HG03460 (cell line): ENCODE data around the gene HS3ST3B1.

Source experiments
- ATAC-seq: cut with Tn5 transposase; IDR thresholded peaks from one replicate; pipeline ENCODE4 v1.9.1; 2021; ENCODE audit not compliant: unreplicated experiment

HS3ST3B1 gene

DNA sequence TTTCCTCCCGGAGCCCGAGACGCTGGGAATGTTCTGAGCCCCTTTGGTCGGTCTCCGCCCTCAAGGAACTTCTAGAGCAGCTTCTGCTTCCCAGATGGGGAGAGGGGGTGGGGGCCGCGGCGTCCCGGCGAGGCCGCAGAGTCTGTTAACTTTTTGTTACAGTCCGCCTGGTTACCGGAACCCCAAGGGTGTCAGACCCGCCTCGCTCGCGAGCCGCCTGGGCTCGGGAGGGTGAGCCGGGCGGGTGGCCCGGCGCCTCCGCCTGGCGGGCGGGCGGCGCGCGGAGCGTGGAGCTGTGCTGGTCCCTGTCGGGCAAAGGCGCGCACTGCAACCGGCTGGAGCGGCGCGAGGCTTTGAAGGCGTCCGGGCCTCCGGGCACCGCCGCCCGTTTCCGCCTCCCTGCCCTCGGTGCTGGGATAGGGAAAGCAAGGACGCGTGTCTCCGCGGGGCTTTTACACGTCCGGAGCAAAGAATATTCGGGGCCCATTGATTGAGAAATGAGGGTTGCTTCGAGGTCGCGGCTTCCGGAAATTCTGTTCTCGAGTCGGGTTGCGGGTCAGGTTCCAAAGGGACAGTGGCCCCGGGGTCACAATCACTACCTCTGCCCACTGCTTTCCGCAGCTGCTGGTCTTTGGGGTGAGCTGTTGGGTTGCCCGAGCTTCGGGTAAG, 1.7 kb downstream of the HS3ST3B1 start:
- peak; percentile 42 for ATAC-seq

DNA sequence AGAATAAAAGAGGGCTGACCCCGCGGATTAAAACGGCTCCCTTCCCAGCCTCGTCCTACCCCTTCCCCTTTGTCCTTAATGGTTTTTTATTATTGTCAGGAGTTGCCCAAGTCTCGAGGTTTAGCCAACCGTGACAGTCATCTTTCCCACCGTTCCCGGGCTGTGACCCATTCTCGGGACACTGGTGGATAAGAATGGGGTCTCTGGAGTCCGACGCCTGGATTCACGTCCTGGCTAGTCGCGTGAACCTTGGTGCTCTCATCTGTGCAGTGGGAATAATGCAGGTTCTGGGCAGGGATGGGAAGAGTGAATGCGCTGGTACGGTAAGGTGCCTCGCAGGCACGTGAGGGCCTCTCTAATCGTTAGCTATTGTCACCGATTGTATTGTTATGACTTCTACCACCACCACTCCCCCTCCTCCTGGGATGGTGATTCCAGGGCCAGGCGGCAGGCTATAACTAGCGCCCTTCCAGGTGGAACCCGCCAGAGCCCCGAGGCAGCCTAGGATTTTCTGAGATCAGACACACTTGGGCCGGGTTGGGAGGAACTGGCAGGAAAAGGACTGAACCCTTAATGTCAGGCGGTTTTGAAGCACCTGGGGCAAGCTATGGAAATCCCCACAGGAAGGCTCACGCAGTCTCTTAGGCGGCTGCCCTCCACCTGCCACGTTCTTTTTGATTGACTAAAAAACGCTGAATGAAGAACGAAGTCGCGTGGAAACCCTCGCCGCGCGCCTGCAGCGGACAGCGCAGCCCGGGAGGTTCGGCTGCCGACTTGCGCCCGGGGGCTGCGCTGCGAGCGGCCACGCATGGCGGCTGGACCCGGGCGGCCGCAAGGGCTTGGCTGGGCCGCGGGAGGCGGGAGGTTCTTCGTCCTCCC, 2.7 kb downstream of the HS3ST3B1 start:
- no peak for ATAC-seq

DNA sequence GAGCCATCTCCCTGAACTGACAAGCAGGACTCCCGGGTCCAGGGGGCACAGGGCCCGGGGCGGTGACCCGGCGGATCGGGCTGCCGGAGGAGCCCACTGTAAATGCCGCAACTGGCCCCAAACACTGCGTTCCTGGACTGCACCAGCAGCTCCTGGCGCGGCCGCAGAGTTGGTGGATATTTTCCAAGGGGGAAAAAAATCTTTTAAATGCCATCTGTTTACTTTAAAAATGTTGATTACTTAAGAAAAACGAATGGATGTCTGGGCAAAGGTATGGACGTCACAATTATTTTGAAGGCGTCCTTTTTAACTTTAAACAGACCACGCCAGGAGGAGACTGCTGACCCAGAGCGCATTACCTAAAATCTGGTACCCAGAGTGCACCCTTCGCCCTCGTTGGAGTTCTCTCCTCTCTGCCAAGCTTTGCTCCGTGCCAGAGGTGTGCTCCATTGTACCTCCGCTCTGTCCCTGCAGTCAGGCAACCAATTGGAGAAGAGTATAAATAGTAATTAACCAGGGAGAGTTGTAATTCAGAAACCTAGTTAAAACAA, 3.4 kb downstream of the HS3ST3B1 start:
- ATAC-seq = no peak

DNA sequence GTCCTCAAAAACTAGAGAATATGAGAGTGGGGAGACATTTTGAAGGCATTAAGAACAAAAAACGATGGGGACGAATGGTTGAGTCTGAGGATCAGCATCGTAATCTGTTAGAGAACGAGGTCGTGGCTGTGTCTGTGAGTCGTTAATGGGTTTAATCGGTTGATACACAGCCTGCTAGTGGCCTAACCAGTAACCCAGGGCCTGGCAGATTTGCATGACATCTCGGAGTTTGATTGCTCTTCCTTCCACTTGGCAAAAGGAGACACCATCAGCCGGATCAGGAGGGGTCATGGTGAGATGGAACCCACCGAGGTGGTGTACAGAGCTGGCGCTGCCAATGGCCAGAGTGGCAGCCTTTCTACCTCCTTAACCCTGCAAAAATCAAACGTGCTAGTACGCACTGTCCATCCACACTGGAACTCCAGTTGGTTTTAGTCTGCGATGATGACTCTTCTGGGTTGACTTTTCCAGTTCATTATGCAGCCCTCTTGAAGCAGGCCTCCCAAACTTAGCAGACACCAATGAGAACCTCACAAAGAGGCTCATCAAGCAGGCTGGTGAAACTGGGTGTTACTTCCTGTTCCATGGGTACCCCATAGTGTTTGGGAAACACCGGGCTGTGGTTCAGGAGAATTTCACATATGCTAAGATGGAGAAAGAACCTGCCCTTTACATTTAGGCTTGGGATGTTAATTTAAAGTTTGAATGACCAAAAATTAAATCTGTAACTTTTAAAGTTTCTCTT, 4.1 kb downstream of the HS3ST3B1 start:
- ATAC-seq = no peak

DNA sequence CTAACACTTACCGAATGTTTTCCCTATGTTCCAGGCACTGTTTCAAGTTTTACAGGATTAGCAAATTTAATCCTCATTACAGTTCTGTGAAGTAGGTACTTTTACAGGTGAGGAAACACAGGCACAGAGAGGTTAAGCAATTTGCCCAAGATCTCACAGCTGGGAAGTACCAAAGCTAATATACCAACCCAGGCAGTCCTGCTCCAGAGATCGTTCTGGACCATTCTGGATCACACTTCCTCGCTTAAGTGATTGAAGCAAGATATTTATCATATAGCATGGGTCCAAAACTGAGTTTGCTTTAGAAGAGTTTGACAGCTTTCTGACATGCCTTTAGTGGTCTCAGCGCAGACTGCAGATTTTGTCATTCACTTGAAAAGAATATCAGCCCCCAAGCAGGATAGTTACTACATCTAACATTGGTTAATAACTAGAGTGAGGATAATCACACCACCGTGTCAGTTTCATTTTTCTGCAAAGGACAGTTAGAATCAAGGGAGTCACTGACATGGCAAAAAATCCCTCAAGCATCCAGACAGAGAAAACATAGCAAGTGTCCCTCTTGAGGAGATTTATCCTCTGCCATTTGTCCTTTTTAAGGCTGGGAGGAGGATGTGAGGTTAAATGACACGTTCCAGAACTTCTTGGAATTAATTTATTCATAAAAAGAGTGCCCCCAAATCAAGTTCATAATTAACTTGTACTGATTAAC, 5.1 kb downstream of the HS3ST3B1 start:
- no peak for ATAC-seq

DNA sequence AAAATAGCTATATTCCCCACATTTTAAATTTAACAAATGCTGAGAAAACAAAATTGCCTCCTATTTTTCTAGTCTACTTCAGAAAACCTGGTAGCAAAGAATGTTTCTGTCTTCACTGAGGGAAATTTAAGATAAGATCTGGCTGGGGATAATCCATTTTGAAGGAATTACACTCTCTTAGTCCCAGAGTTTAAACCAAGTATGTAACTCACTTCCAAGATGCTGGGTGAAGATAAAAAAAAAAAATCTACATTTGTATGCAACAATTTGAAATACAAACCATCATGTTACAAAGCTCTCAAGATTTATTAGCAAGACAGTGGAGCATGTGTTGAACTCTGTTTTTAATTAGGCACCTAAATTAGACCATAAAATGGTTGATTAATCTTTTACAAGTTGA, 5.7 kb downstream of the HS3ST3B1 start:
- ATAC-seq = no peak

DNA sequence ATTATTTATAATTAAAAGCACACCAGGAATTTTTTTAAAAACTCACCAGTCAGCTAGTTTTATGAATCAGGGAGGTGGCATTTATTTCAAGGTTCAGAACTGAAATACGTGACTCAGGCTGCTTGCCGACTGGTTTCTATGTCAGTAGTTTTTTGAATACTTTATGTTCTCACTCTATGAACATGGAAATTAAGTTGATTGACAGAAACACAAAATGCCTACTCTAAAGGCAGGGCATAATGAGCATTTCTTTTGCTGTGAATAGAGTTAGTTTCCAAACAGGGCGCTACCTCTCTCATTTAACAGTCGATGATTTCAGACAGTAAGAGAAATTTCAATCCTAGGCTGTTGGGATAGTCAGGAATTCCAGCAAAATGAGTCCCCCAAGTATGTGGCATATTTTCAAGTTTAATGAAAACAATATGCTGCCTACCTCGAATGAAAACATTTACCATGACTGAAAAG, 6.7 kb downstream of the HS3ST3B1 start:
- ATAC-seq = no peak

DNA sequence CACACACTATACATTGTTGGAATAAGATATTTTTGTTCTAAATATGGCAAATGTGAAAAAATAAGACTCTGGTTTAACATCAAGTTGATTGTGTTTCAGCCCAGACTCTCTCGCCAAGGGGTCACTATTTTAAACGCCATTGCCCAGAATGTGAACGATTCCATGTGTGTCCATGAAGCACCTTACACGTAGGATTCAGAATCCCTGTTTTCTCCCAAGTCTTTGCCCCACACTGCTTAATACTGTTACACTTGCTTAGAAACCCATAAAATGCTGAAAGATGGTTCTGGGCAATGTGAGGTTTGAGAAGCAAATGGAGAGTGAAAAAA, 7.7 kb downstream of the HS3ST3B1 start:
- ATAC-seq = no peak

DNA sequence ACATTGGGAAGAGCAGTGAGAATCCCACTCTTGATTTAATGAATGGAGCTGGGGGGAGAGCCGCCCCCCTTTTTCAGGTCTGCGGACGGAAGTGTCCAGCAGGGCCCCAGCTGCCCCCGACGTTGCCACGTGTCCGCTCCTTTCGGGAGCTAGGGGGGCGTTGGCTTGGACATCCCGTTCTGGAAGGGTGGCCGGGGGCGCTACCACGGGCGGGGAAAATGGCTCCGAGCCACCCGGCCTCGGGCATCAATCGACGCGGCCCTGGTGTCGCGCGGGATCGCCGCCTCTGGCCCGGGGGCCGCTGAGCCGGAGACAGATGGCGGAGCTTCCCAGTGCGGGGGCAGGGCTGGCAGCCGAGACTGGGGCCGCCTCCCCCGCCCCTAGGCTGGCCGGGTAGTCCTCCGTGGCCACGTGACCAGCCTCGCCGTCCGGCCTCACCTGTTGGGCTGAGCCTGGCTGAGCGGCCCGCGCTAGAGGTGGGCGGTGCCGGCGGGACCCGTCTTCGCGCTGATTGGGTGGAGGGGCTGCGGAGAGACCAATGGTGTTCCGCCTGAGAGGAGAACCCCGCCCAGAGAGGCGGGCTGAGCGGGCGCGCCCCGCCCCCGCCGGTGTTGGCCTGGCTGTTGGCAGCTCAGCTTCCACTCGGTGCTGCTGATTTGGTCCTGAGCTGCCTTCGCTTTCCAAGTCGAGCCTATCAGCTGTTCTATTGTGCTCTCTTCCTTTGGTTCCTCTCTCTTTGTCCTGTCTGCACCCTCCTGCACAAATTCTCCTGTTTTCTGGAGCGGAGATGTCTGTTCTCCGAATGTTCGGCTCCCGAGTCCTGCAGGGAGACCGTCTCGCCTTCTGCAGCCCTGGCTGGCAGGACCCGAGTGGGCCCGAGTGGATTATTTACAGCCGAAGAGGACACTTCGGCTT, 8.3 kb downstream of the HS3ST3B1 start:
- ATAC-seq = peak; percentile 88

DNA sequence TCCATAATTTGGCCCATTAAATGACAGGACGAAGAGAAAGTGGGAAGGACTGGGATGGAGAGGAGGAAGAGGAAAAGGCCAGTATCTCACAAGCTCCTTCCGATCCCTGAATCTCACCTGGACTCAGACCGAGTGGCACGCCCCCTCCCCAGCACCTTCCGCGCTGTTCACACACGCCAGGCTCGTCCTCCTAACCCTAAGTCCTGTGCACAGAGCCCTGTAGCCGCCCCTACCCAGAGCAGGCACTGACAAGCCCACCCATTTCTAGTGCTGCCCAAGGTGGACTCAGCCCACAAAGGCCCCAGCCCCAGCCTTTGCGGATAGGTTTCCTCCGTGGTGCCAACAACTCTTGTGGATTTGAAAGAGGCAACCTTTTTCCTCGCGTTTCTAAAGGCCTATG, 9.2 kb downstream of the HS3ST3B1 start:
- ATAC-seq = no peak

DNA sequence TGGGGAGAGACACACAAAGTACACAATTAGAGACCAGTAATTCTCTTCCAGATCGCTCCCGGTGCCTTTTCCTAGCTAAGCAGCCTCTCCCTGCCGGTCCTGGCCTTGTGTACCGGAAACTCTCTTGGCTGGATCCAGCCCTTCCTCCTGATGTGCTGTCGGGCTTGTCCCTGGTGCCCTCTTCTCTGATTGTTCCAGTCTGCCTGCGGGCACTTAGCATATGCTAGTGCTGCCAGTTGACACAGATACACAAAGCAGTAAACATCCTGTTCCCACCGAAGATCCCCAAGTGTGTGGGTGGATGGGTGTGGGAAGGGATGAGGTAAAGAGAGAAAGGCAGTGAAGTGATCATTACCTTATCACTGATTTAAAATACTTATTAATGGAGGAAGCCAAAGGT, 9.7 kb downstream of the HS3ST3B1 start:
- no peak for ATAC-seq

DNA sequence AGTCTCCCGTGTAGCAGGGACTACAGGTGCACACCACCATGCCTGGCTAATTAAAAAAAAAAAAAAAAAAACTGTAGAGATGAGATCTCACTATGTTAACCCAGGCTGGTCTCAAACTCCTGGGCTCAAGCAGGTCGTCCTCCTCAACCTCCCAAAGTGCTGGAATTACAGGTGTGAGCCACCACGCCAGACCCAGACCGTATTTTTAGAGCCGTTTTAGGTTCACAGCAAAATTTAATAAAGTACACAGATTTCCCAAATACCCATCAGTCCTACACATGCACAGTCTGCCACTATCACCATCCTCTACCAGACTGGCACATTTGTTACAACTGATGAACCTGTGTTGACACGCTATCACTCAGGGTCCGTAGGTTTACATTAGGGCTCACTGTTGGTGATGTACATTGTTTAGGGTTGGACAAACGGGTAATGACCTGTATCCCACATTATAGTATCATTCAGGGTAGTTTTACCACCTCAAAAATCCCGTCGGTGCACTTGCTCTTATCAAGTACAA, 10.4 kb downstream of the HS3ST3B1 start:
- no peak for ATAC-seq

DNA sequence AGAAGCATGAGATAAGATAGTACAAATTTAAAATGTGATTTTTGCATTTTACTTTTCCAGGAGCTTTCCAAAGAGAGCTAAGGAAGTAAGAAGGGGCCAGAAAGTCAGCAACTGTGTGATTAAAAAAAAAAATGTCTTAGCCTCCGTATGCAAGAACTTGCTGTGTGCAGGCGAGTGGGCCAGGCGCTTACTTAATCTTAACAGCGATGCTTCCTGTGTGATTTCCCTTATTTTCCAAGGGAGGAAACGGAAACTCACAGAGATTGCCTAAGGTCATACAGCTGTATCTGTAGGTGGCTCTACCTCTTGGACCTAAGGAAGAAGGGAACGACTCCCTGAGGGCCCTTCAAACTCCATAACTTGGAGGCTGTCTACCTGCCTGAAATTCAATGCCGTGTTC, 11.1 kb downstream of the HS3ST3B1 start:
- no peak for ATAC-seq

DNA sequence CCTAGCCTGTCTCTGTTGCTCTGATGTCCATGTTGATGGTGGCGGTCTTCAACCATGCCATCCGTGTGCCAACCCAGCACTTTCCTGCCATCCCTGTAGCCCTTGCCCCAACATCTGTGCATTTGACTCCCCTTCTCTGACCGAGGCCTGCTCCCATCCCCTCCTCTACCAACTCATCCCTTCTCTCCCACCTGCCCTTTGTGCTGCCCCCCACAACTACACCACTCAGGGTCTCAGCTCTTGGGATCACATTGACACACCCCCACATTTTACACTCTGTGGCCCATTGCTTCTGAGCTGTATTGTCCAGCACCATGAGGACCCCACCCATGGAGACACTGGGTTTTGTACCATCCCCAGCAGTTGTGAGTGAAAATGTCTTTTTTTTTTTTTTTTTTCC, 11.6 kb downstream of the HS3ST3B1 start:
- ATAC-seq = no peak

DNA sequence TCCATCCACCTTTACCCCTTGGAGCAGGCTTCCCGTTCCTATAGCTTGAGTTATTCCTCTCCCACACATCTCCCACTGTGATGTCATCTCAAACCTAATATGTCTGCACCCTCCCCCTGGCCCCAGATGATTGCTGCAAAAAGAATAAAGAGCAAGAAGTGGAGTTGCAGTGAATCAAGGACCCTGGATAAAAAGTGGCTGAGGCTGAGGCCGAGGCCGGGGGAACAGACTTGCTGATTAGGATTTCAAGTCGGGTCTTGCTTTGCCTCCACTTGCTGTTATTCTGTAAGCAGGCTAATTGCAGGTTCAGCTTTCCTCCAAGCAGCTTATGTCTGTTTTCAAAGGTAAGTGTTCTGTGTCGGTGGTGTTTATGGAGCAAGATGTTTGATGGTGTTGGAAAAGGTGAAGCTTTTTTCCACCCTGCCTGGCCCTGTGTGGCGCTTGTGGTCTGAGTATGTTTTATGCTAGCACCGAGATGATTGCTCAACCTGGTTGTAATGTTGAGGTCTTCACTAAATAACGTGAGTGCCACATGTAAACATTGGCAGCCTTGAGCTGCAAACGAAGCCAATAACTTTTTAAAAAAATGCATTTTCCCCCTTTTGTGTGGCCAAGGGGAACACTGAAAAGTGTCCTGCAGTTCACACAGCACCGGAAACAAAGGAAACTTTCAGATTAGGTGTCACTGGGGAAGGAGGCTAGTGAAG, 15.4 kb downstream of the HS3ST3B1 start:
- ATAC-seq = no peak

DNA sequence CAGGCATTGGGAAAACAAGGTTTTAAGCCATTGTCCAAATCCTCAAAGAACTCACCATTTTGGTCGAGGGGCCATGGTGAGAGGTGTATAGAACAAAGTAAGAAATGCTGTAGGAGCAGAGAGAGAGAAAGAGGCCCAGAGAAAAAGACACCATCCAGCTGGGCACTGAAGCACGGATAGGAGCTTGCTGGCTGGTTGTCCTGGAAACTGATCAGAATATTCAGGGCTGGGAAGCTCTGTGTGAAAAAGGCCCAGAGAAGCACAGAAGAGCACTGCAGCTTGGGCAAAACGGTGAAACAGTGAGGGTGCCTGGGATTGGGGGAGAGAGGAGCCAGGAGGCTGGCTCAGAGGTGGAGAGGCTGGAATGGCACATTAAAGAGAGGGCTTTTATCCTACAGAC, 16.5 kb downstream of the HS3ST3B1 start:
- ATAC-seq = no peak

DNA sequence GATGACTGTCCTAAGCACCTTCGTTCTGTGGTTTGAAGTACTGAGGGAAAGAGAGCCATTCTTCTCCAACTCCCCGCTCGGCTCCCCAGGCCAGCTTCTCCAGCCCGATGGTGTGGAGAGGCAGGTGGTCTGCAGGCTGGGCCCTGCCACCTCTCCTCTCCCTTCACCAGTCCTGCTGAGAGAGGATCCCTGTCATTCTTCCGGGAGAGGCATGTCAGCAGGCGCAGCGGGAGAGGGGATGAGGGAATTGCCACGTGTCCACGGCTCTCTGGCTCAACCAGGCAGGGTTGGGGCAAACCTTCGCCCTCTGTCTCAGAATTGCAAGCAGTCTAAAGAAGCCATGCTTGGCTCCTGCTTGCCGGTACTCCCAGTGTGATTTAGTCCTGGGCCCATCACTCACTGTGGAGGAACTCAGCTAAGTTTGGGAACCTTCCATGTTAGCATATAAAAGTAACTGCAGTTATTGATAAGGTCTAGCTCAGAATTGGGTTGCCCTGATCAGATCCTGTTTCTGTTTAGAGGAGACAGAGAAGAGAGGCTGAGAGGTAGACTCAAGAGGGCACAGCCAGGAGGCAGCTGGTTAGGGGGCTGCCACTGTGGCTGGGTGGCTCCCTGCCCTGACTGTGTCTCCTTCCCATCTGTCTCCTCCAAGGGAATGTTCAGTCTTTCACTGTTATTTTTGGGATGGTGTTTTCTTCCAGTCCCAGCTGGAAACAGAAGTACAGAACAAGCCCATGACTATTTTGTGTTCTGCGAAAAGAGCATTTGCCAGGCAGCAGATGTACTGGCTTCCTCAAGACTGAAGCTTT, 17.4 kb downstream of the HS3ST3B1 start:
- ATAC-seq = no peak

DNA sequence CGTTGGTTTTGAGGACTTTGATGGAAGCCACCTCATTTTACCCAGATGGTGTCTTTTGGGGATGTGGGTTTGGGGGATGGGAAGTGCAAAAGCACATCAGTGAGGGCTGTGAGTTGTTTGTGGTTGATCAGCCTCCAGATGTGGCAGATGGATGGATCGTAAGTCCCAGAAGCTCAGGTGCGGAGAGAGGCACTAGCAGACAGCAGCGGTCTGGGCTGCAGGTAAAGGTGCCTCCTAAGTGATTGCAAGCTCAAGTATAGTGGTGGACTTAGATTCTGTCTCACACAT, 18.0 kb downstream of the HS3ST3B1 start:
- ATAC-seq = no peak
